Astrocyte of the cerebellum (primary cell): ENCODE data around the gene SPEM2.
"Not testable (repeated sequence)": the region's sequence is repeated elsewhere in the genome, so short reads cannot be mapped to it uniquely, and the experiment has no call there.

Experiments used
- DNase-seq: peaks from one replicate; pipeline ENCODE4 v3.0.0-alpha.2; 2011; ENCODE audit warnings: low read depth
- H3K4me3 ChIP-seq: 2 replicates; pipeline ENCODE4 v1.5.1; 2011; ENCODE audit warnings: mild to moderate bottlenecking, low read depth, low read length, moderate library complexity
- in situ Hi-C: cut with HindIII; loops from 2 replicates; pipeline ENCODE4 v1.10.0; 2017; ENCODE audit warnings: low sequenced_read_pairs
- TF ChIP-seq, protein P1 (sequence below): IDR thresholded peaks from 2 replicates; pipeline ENCODE4 v1.5.1; 2012; ENCODE audit warnings: low read length, low read depth, moderate library complexity, mild to moderate bottlenecking; ENCODE audit errors: missing control alignments

SPEM2 gene

DNA sequence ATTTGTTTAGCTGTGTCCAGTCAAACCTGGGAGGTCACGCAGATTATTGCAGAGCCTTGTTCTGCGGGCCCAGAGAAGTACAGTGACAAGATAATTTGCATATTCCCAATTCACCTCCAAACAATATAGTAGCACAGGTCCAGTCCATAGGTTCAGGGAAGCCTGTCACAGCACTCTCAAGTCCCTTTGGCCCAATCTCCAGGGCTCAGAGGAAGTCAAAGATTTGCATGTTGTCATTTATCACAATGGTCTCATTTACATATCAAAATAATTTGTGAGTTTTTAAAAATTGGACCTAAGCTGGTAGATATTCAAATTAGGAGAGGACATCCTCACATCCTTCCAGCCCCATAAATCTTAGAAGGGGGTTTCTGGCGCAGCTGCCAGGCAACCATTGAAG lies 42.1 kb downstream of the SPEM2 start:
- TF ChIP-seq, protein P1, sequence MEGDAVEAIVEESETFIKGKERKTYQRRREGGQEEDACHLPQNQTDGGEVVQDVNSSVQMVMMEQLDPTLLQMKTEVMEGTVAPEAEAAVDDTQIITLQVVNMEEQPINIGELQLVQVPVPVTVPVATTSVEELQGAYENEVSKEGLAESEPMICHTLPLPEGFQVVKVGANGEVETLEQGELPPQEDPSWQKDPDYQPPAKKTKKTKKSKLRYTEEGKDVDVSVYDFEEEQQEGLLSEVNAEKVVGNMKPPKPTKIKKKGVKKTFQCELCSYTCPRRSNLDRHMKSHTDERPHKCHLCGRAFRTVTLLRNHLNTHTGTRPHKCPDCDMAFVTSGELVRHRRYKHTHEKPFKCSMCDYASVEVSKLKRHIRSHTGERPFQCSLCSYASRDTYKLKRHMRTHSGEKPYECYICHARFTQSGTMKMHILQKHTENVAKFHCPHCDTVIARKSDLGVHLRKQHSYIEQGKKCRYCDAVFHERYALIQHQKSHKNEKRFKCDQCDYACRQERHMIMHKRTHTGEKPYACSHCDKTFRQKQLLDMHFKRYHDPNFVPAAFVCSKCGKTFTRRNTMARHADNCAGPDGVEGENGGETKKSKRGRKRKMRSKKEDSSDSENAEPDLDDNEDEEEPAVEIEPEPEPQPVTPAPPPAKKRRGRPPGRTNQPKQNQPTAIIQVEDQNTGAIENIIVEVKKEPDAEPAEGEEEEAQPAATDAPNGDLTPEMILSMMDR, result no peak
- DNase-seq, result no peak
- in situ Hi-C loops, result no loop called here
- H3K4me3 ChIP-seq, result no peak overlapping the region

DNA sequence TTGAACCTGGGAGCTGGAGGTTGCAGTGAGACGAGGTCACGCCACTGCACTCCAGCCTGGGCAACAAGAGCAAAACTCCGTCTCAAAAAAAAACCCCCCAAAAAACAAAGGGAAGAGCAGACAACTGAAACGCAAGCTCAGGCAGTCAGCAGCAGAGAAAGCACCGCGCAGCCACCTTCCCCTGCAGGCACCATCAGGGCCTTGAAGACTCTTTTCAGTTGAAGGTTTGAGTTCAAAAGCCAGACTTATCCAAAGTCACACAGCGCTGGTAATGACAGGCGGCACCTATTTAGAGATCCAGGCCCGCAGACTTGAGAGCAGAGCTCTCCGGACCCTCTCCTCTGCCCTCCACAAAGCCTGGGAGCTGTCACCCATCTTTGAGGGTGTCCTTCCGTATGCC lies 42.9 kb downstream of the SPEM2 start:
- DNase-seq, result no peak
- TF ChIP-seq, protein P1, result no peak
- in situ Hi-C loops, result no loop called here
- H3K4me3 ChIP-seq, result no peak overlapping the region

DNA sequence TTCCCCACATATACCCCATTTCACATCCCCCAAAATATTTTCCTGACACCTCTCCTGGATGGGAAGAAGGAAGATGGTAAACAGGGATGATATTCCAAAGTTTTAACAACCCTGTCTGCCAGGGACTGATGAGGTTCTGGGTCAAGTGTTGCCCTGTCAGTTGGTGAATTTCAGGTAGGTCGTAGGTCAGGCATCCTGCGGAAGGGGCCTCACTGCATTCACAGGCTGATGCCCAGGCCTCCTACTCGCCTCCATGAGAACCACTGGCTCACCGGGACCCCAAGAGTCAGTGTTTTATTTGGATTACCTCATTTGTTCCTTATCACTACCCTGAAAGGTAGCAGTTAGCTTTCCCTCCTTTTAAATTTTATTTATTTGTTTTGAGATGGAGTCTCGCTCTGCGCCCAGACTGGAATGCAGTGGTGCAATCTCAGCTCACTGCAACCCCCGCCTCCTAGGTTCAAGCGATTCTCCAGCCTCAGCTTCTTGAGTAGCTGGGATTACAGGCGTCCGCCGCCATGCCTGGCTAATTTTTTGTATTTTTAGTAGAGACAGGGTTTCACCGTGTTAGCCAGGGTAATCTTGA lies 43.5 kb downstream of the SPEM2 start:
- H3K4me3 ChIP-seq, result no peak overlapping the region
- no peak for DNase-seq
- TF ChIP-seq, protein P1, result no peak
- in situ Hi-C loops, result no loop called here

DNA sequence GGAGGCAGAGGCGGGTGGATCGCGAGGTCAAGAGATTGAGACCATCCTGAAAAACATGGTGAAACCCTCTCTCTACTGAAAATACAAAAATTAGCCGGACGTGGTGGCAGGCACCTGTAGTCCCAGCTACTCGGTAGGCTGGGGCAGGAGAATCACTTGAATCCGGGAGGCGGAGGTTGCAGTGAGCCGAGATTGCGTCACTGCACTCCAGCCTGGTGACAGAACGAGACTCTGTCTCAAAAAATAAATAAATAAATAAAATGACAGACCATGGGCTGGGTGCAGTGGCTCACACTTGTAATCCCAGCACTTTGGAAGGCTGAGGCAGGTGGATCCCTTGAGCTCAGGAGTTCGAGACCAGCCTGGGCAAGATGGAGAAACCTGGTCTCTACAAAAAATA lies 44.4 kb downstream of the SPEM2 start:
- H3K4me3 ChIP-seq, DNase-seq, in situ Hi-C loops: not testable (repeated sequence)

DNA sequence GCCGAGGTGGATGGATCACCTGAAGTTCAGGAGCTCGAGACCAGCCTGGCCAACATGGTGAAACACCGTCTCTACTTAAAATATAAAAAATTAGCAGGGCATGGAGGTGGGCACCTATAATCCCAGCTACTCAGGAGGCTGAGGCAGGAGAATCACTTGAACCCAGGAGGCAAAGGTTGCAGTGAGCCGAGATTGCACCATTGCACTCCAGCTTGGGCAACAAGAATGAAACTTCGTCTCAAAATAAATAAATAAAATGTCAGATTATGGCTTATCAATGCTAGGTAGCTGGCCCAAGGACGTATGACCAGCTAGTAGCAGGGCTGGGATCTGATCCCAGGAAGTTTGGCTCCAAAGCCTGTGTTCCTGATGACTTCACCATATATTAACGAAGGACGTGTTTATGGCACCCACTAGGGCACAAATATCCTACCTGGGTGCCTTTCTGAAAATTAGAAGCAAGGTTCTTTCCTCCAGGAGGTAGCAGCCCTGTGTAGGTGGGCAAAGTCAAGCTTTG lies 45.1 kb downstream of the SPEM2 start:
- H3K4me3 ChIP-seq, DNase-seq, in situ Hi-C loops: not testable (repeated sequence)

DNA sequence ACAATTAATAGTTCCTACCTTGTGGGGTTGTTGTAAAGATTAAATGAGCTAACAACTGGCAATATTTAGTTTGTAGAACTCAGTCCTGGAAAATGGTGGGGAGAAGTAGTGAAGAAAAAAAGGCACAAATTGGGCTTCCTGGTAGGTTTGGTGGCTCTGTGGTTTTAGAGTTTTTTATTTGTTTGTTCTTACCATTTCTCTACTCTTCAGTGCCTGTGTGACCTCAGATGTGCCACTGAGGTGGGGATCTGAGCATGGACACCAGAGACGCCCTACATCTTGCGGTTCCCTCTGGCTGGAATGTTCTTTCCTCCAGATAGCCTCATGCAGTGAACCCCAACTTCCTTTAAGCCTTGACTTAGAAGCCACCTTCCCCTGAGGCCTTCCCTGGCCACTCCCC lies 46.3 kb downstream of the SPEM2 start:
- no peak for DNase-seq
- TF ChIP-seq, protein P1, result no peak
- in situ Hi-C loops, result no loop called here
- H3K4me3 ChIP-seq, result no peak overlapping the region

DNA sequence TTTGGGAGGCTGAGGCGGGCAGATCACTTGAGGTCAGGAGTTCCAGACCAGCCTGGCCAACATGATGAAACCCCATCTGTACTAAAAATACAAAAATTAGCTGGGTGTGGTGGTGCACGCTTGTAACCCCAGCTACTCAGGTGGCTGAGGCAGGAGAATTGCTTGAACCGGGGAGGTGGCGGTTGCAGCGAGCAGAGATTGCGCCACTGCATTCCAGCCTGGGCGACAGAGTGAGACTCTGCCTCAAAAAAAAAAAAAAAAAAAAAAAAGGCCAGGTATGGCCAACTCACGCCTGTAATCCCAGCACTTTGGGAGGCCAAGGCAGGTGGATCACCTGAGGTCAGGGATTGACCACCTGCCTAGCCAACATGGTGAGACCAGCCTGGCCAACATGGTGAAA lies 49.4 kb downstream of the SPEM2 start:
- DNase-seq, H3K4me3 ChIP-seq: not testable (repeated sequence)
- in situ Hi-C loops, result loop anchor here (5.0 kb wide), 3 partner anchors 42 to 87 kb away; no protein-coding TSS in a partner anchor

DNA sequence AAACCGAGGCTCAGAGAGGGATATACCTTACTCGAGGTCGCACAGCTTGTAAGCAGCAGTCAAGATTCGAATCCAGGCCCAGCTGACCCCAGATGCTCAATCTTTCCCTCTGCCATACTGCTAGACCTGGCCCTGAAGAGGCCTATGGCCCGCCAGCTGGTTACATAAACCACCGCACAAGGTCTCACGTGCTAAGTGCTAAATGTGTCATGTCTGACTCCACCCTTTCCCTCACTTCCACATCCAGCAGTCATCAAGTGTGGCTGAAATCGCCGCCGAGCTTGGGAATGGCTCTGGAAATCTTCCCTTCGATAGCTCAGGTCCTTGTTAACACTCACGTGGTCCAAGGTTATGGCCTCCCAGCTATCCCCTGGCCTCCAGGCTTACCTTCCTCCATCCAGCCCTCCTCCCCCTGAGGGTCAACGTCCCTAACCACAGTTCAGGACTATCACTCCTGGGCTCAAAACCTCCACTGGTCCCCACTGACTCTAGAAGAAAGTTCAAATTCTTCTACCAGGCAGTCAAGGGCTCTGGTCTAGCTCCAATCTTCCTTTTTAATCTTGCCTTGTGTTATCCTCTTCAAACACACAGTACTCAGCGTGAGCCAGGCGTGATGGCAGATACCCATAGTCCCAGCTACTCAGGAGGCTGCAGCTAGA lies 50.5 kb downstream of the SPEM2 start:
- in situ Hi-C loops, result loop anchor here (5.0 kb wide), 3 partner anchors 44 to 89 kb away; no protein-coding TSS in a partner anchor
- DNase-seq, result no peak
- H3K4me3 ChIP-seq, result no peak overlapping the region
- TF ChIP-seq, protein P1, result no peak
